Colonic mucosa (tissue), 4 donors: Measurements from ENCODE around the gene ANKRD10. TPM values are rescaled to one million over a fixed set of nuclear protein-coding genes. Genes with fewer than 3 reads are reported as not detected.

ENCODE experiments used
- DNase-seq: peaks from one replicate; pipeline ENCODE4 v3.0.0-alpha.2; 2020
- H3K27ac ChIP-seq: fragments of 200-600 bp; one replicate; pipeline ENCODE4 v1.8.0; 2021
- H3K27me3 ChIP-seq: fragments of 200-600 bp; one replicate; pipeline ENCODE4 v1.8.0; 2021
- H3K36me3 ChIP-seq: fragments of 200-600 bp; one replicate; pipeline ENCODE4 v1.8.0; 2021
- H3K4me1 ChIP-seq: fragments of 200-600 bp; one replicate; pipeline ENCODE4 v1.8.0; 2021; ENCODE audit warnings: mild to moderate bottlenecking
- H3K4me3 ChIP-seq: fragments of 200-600 bp; one replicate; pipeline ENCODE4 v1.8.0; 2021
- H3K9ac ChIP-seq, 2 donors: one replicate each; pipeline ENCODE4 v1.7.0; 2013; ENCODE audit warnings: control low read depth in 2 of 2, low read depth in 2 of 2, low read length in 2 of 2
- H3K9me3 ChIP-seq: fragments of 200-600 bp; one replicate; pipeline ENCODE4 v1.8.0; 2021
- intact Hi-C: fragments of 100-400 bp; cut with DNase I; formaldehyde crosslinking; loops from one replicate; pipeline ENCODE4 v1.14.1; 2022
- total RNA-seq, 2 donors: library from RNA; stranded (reverse); fragmentation: NEBNext Ultra II Directional in 1 of 2; extraction: Animal tissue kit (Norgen Biotek cat#: 25700) in 1 of 2; gene quantifications; one replicate each; pipeline ENCODE4 v1.2.1, GENCODE V29; 2021
- TF ChIP-seq, protein P1 (sequence below): fragments of 200-600 bp; IDR thresholded peaks from one replicate; pipeline ENCODE4 v1.8.0; 2022; ENCODE audit warnings: antibody characterized with exemption, mild to moderate bottlenecking
- donor health status: healthy.
- donor health status: DM: no; HTN: no; CAD: no.
- donor health status: DM: no; HTN: no; CAD: no.

ANKRD10 gene
- total RNA-seq = 100 to 1,000 TPM in 1 of 2 donors, 10 to 100 TPM in 1; 94.9 to 123 TPM

GRCh38 chr13:110915057-110915873 lies at the start of gene ANKRD10:
Gene ANKRD10, minus strand, starts transcription at chr13:110915069. Its CDS starts 135 bp downstream, at chr13:110914934.
- Histone ChIP-seq H3K4me1 (no peaks in the 10 kb centered on the region), H3K27me3 (no peaks in the 10 kb centered on the region), H3K27ac (peak within 1 kb of the TSS; percentile 100), H3K9ac (peak within 1 kb of the TSS; percentile 97 to 99), H3K9me3 (no peaks in the 10 kb centered on the region), H3K4me3 (peak within 1 kb of the TSS; percentile 93), H3K36me3 (no peaks in the 10 kb centered on the region)
- peak; percentile 98 for DNase-seq
- intact Hi-C loops = no loop called here
- TF ChIP-seq, protein P1, sequence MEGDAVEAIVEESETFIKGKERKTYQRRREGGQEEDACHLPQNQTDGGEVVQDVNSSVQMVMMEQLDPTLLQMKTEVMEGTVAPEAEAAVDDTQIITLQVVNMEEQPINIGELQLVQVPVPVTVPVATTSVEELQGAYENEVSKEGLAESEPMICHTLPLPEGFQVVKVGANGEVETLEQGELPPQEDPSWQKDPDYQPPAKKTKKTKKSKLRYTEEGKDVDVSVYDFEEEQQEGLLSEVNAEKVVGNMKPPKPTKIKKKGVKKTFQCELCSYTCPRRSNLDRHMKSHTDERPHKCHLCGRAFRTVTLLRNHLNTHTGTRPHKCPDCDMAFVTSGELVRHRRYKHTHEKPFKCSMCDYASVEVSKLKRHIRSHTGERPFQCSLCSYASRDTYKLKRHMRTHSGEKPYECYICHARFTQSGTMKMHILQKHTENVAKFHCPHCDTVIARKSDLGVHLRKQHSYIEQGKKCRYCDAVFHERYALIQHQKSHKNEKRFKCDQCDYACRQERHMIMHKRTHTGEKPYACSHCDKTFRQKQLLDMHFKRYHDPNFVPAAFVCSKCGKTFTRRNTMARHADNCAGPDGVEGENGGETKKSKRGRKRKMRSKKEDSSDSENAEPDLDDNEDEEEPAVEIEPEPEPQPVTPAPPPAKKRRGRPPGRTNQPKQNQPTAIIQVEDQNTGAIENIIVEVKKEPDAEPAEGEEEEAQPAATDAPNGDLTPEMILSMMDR = peak; percentile 68

DNA sequence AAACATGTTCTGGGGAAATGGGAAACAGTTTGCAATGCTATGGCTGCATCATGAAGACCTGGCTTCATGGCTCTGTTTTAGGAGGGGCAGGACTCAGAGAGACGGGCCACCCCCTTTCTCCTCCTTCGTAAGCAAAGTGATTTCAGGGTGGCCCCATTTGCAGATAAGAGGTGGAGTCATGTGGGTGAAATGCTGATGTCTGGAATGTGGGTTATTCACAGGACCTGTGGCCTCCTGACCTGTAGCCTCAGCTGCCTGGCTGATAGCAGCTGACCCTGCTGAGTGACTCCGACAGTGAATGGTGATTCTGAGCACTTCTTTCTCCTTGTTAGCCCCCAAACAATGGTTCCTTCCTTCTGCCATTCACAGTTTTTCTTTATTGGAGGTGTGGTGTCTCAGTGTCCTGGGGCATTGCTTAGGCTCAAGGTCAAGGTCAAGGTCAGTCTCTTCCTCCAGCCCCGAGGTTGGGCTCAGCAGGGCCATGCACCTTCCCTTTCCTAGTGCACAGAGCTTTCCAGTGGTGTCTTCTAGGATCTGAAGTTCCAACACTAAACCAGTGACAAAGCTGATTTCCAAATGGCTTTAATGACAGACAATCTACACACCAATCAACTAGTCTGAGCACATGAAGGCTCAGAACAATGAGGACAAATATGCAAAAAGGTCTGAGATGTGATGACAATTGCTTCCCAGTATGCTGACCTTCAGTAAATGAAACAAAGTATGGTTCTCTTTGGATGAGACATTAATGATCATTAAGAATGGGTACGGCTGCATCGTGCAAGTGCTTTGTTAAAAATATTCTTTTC lies 49.6 kb upstream of the ANKRD10 start:
- TF ChIP-seq, protein P1 = no peak
- Histone ChIP-seq H3K4me1 (no peaks in the 10 kb centered on the region), H3K9me3 (no peaks in the 10 kb centered on the region), H3K36me3 (no peaks in the 10 kb centered on the region), H3K9ac (no peak overlapping the region), H3K27me3 (no peaks in the 10 kb centered on the region), H3K27ac (peak overlapping the region; percentile 40), H3K4me3 (no peak overlapping the region)
- intact Hi-C loops = no loop called here
- DNase-seq = no peak

DNA sequence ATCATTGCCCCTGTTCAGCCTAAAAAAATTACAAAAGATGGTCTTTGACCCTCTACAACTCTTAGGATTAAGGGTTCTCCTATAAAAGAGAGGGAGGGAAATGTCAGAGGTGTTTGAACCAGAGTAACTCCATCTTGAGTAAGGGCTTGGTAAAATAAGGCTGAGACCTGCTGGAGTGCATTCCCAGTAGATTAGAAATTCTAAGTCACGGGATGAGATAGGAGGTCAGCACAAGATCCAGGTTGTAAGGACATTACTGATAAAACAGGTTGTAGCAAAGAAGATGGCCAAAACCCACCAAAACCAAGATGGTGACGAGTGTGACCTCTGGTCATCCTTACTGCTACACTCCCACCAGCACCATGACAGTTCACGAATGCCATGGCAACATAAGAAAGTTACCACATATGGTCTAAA lies 48.7 kb upstream of the ANKRD10 start:
- Histone ChIP-seq H3K36me3 (no peaks in the 10 kb centered on the region), H3K9ac (no peak overlapping the region), H3K4me3 (no peak overlapping the region), H3K27ac (no peak overlapping the region), H3K9me3 (no peaks in the 10 kb centered on the region), H3K27me3 (no peaks in the 10 kb centered on the region), H3K4me1 (no peaks in the 10 kb centered on the region)
- no peak for DNase-seq
- intact Hi-C loops = no loop called here
- TF ChIP-seq, protein P1 = no peak

- Histone ChIP-seq H3K9ac (no peak overlapping the region), H3K36me3 (no peaks in the 10 kb centered on the region), H3K9me3 (no peaks in the 10 kb centered on the region), H3K4me1 (no peaks in the 10 kb centered on the region), H3K27ac (no peak overlapping the region), H3K27me3 (no peaks in the 10 kb centered on the region), H3K4me3 (no peak overlapping the region)
- intact Hi-C loops = no loop called here
- DNase-seq = no peak
- TF ChIP-seq, protein P1 = no peak
Measured at GRCh38 chr13:110961959-110962358, 47.1 kb upstream of the ANKRD10 start.

- no peaks in the 10 kb centered on the region for H3K36me3 ChIP-seq
- no peak for DNase-seq
Measured at GRCh38 chr13:110960204-110960603, 45.3 kb upstream of the ANKRD10 start.

More at GRCh38 chr13:110960204-110960603, 45.3 kb upstream of the ANKRD10 start:
- Histone ChIP-seq H3K27me3 (no peaks in the 10 kb centered on the region), H3K9ac (no peak overlapping the region), H3K27ac (no peak overlapping the region), H3K9me3 (no peaks in the 10 kb centered on the region), H3K4me3 (no peak overlapping the region), H3K4me1 (no peaks in the 10 kb centered on the region)
- intact Hi-C loops = no loop called here
- TF ChIP-seq, protein P1 = no peak
